Measurements from ENCODE around the gene THEM5. TPM values are rescaled to one million over a fixed set of nuclear protein-coding genes. Genes with fewer than 3 reads are reported as not detected.
A peak's percentile ranks its signal among the peaks of the same experiment; 100 is the strongest.

The THEM5 gene
- polyA plus RNA-seq, 1 donor (not counting 4 experiments of a cell fraction or from before 2014, with no cell fraction given): 0.18 TPM

GRCh38 chr1:151839082-151839412, 14.5 kb downstream of the THEM5 start:
- H2AFZ ChIP-seq (ENCODE audit: control insufficient read depth, low read length): no peak overlapping the region
- DNase-seq (ENCODE audit: low read depth, low spot score) (no peak), FAIRE-seq (no peak)
- H3K9me1 ChIP-seq (ENCODE audit: control insufficient read depth, extremely low read depth, insufficient read depth, low read length): peaks cover 2% of the 10 kb centered on the region
- no peaks in the 10 kb centered on the region for H4K20me1 ChIP-seq (ENCODE audit: control insufficient read depth, extremely low read depth, insufficient read depth, low read length)
- dilution Hi-C loops (cut with MboI; ENCODE audit: extremely low pct_ligation_motif_present, low sequenced_read_pairs): no loop called here
- TF ChIP-seq EZH2 (IDR thresholded peaks at IDR 0.05; ENCODE audit: low read length): no peak
- no peak for TF ChIP-seq CTCF (optimal IDR thresholded peaks at IDR 0.05 in 1 of 3, IDR thresholded peaks at IDR 0.05 in 1 of 3, conservative IDR thresholded peaks at IDR 0.05 in 1 of 3; ENCODE audit: extremely low read depth in 1 of 3, insufficient read depth in 2 of 3, low read length in 3 of 3)
- peak overlapping the region in 1 of 3 experiments; percentile 60 for H3K4me3 ChIP-seq (ENCODE audit: control insufficient read depth in 2 of 3, extremely low read depth in 1 of 3, insufficient read depth in 2 of 3, low read depth in 1 of 3, low read length in 3 of 3)
- no peaks in the 10 kb centered on the region for H3K36me3 ChIP-seq (ENCODE audit: control insufficient read depth in 2 of 2, extremely low read depth in 1 of 2, insufficient read depth in 2 of 2, low read length in 2 of 2)
- peak overlapping the region; percentile 80 for H3K9ac ChIP-seq (ENCODE audit: control insufficient read depth, extremely low read depth, insufficient read depth, low read length)
- H3K79me2 ChIP-seq (ENCODE audit: control insufficient read depth, insufficient read depth, low read length): no peaks in the 10 kb centered on the region
- peak overlapping the region; percentile 83 for H3K27ac ChIP-seq (ENCODE audit: control insufficient read depth, insufficient read depth, low read length)
- peaks cover 31% of the 10 kb centered on the region for H3K4me1 ChIP-seq (ENCODE audit: control insufficient read depth, extremely low read depth, insufficient read depth, low read length)
- no peaks in the 10 kb centered on the region for H3K27me3 ChIP-seq (ENCODE audit: control insufficient read depth, extremely low read depth, insufficient read depth, low read length)
- no peaks in the 10 kb centered on the region for H3K9me3 ChIP-seq (ENCODE audit: control insufficient read depth, low read depth, low read length)
- H3K4me2 ChIP-seq (ENCODE audit: control insufficient read depth, extremely low read depth, insufficient read depth, low read depth, low read length): peak overlapping the region; percentile 84

- Histone ChIP-seq H4K20me1 (ENCODE audit: control insufficient read depth, extremely low read depth, insufficient read depth, low read length) (no peaks in the 10 kb centered on the region), H3K9me1 (ENCODE audit: control insufficient read depth, extremely low read depth, insufficient read depth, low read length) (peaks cover 2% of the 10 kb centered on the region), H3K4me3 (ENCODE audit: control insufficient read depth in 2 of 3, extremely low read depth in 1 of 3, insufficient read depth in 2 of 3, low read depth in 1 of 3, low read length in 3 of 3) (no peak overlapping the region), H3K9ac (ENCODE audit: control insufficient read depth, extremely low read depth, insufficient read depth, low read length) (no peak overlapping the region), H3K4me2 (ENCODE audit: control insufficient read depth, extremely low read depth, insufficient read depth, low read depth, low read length) (no peak overlapping the region), H3K79me2 (ENCODE audit: control insufficient read depth, insufficient read depth, low read length) (no peaks in the 10 kb centered on the region), H3K27ac (ENCODE audit: control insufficient read depth, insufficient read depth, low read length) (no peak overlapping the region), H3K36me3 (ENCODE audit: control insufficient read depth in 2 of 2, extremely low read depth in 1 of 2, insufficient read depth in 2 of 2, low read length in 2 of 2) (no peaks in the 10 kb centered on the region), H2AFZ (ENCODE audit: control insufficient read depth, low read length) (no peak overlapping the region), H3K4me1 (ENCODE audit: control insufficient read depth, extremely low read depth, insufficient read depth, low read length) (peaks cover 31% of the 10 kb centered on the region), H3K9me3 (ENCODE audit: control insufficient read depth, low read depth, low read length) (no peaks in the 10 kb centered on the region), H3K27me3 (ENCODE audit: control insufficient read depth, extremely low read depth, insufficient read depth, low read length) (no peaks in the 10 kb centered on the region)
- TF ChIP-seq EZH2 (IDR thresholded peaks at IDR 0.05; ENCODE audit: low read length): no peak
- TF ChIP-seq CTCF (optimal IDR thresholded peaks at IDR 0.05 in 1 of 3, IDR thresholded peaks at IDR 0.05 in 1 of 3, conservative IDR thresholded peaks at IDR 0.05 in 1 of 3; ENCODE audit: extremely low read depth in 1 of 3, insufficient read depth in 2 of 3, low read length in 3 of 3): no peak
- DNase-seq (ENCODE audit: low read depth, low spot score) (no peak), FAIRE-seq (no peak)
- dilution Hi-C loops (cut with MboI; ENCODE audit: extremely low pct_ligation_motif_present, low sequenced_read_pairs): no loop called here
Measured at GRCh38 chr1:151838222-151839081, 15.1 kb downstream of the THEM5 start.
